ENCODE results near the gene ZNF592. TPM values are rescaled to one million over a fixed set of nuclear protein-coding genes. Genes with fewer than 3 reads are reported as not detected.

ZNF592 gene
- total and polyA plus RNA-seq, 9 of the 15 experiments (the other 6 are each of a cell fraction or from before 2014, with no cell fraction given), result 0.88 to 23.8 (median 7.4) TPM

DNA sequence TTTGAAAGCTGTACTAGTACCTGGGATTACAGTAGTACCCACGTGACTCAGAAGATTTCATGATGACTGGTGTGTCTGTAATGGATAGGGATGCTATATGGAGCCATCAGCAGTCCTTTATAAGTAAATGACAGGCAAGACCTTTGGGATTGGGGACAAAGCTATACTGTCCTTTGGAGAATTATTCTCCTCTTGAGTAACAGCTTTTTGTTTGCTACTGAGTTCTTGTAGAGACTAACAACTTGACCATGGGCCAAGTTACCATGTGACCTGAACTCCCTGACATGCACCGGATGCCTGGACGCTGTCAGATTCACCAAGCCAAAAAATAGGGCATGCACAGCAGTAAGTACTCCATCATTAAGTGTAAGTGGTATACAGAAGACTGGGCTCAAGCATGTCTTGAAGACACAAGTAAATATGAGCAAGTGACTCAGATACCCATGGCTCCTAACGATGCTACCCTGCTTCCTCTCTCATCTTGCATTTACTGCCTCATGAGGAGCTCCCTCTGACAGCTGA lies 45.4 kb upstream of the ZNF592 start:
- H3K4me1 ChIP-seq (replicated peaks in 1 of 2; ENCODE audit: control insufficient read depth in 2 of 2, insufficient read depth in 2 of 2, low read length in 2 of 2), result no peaks in the 10 kb centered on the region
- no peaks in the 10 kb centered on the region for H3K9me3 ChIP-seq (replicated peaks; ENCODE audit: control insufficient read depth, insufficient read depth, low read depth, low read length)
- ChIA-PET POLR2A (interaction anchor here (0.6 to 6.9 kb wide), 4 partner anchors 9 to 71 kb away, joined by 3 to 47 read pairs (median 6); partner anchors contain the start of gene SEC11A), CTCF (ENCODE audit: low intra/inter-chr PET ratio) (no interaction called here)
- BruUV-seq (replicated peaks), result no TSS peak
- TF ChIP-seq U2AF2 (optimal IDR thresholded peaks at IDR 0.05; ENCODE audit: low read depth, low read length), result no peak
- TF ChIP-seq, protein P1, sequence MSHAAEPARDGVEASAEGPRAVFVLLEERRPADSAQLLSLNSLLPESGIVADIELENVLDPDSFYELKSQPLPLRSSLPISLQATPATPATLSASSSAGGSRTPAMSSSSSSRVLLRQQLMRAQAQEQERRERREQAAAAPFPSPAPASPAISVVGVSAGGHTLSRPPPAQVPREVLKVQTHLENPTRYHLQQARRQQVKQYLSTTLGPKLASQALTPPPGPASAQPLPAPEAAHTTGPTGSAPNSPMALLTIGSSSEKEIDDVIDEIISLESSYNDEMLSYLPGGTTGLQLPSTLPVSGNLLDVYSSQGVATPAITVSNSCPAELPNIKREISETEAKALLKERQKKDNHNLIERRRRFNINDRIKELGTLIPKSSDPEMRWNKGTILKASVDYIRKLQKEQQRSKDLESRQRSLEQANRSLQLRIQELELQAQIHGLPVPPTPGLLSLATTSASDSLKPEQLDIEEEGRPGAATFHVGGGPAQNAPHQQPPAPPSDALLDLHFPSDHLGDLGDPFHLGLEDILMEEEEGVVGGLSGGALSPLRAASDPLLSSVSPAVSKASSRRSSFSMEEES (CRISPR knock-in tag; IDR thresholded peaks at IDR 0.05), result peak; percentile 8; the same call in 1 of the 2 replicates
- ATAC-seq, result peak; percentile 14
- DNase-seq (ENCODE audit: extremely low read depth in 1 of 4, low spot score in 3 of 4), result no peak
- H3K4me2 ChIP-seq (ENCODE audit: insufficient read depth, low read length), result no peak overlapping the region
- no peaks in the 10 kb centered on the region for H3K9me1 ChIP-seq (ENCODE audit: control insufficient read depth, insufficient read depth, low read length)
- H3K36me3 ChIP-seq (ENCODE audit: control insufficient read depth, insufficient read depth, low read length), result peaks cover 31% of the 10 kb centered on the region; the same call in 2 of the 3 replicates
- H3K27me3 ChIP-seq (ENCODE audit: control insufficient read depth in 2 of 2, insufficient read depth in 2 of 2, low read length in 2 of 2), result no peaks in the 10 kb centered on the region
- H3K9ac ChIP-seq (ENCODE audit: insufficient read depth in 1 of 2, low read depth in 2 of 2, low read length in 2 of 2), result no peak overlapping the region
- peaks cover 23% of the 10 kb centered on the region for H4K20me1 ChIP-seq (replicated peaks; ENCODE audit: control insufficient read depth, insufficient read depth, low read length)
- peak; percentile 19 for FAIRE-seq
- no peak overlapping the region for H3K4me3 ChIP-seq
- H3K79me2 ChIP-seq (ENCODE audit: control insufficient read depth, insufficient read depth, low read length), result peaks cover 93% of the 10 kb centered on the region
- WGBS (ENCODE audit: insufficient coverage, low coverage, missing lambda C conversion rate), result 52% methylated on average over 4 of the region's 4 CpGs
- intact Hi-C loops (cut with micrococcal nuclease), result no loop called here
- H2AFZ ChIP-seq (ENCODE audit: low read depth, low read length), result no peak overlapping the region
- in situ Hi-C loops (cut with MboI), result no loop called here
- no peak overlapping the region for H3K27ac ChIP-seq (ENCODE audit: extremely low read depth, low read depth, low read length)

DNA sequence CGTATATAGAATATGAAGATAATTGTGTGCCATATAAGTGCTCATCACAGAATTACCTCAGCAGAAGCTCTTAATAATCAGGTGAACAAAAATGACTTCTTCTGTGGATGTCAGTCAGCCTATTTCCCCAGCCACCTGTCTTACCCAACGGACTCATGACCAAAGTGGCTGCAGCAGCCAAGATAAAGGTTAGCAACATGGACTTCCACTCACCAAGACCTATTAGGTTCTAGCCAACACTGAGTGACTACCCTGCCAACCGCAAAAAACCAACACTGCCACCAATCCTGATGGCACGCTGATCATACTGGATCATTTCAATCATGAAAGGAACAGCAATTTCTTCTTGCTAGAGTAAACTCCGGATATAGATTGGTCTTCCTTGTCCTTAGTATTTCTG lies 44.6 kb upstream of the ZNF592 start:
- in situ Hi-C loops (cut with MboI) (no loop called here), intact Hi-C loops (cut with micrococcal nuclease) (no loop called here)
- Histone ChIP-seq H3K4me3 (no peak overlapping the region), H3K9me1 (ENCODE audit: control insufficient read depth, insufficient read depth, low read length) (no peaks in the 10 kb centered on the region), H3K27ac (ENCODE audit: extremely low read depth, low read depth, low read length) (no peak overlapping the region), H4K20me1 (replicated peaks; ENCODE audit: control insufficient read depth, insufficient read depth, low read length) (peaks cover 23% of the 10 kb centered on the region), H3K9me3 (replicated peaks; ENCODE audit: control insufficient read depth, insufficient read depth, low read depth, low read length) (no peaks in the 10 kb centered on the region), H3K36me3 (ENCODE audit: control insufficient read depth, insufficient read depth, low read length) (peaks cover 38% of the 10 kb centered on the region; the same call in 2 of the 3 replicates), H3K9ac (ENCODE audit: insufficient read depth in 1 of 2, low read depth in 2 of 2, low read length in 2 of 2) (no peak overlapping the region), H3K79me2 (ENCODE audit: control insufficient read depth, insufficient read depth, low read length) (peaks cover 93% of the 10 kb centered on the region), H3K4me2 (ENCODE audit: insufficient read depth, low read length) (no peak overlapping the region), H3K27me3 (ENCODE audit: control insufficient read depth in 2 of 2, insufficient read depth in 2 of 2, low read length in 2 of 2) (no peaks in the 10 kb centered on the region), H2AFZ (ENCODE audit: low read depth, low read length) (no peak overlapping the region), H3K4me1 (replicated peaks in 1 of 2; ENCODE audit: control insufficient read depth in 2 of 2, insufficient read depth in 2 of 2, low read length in 2 of 2) (no peaks in the 10 kb centered on the region)
- CTCF ChIA-PET (ENCODE audit: low intra/inter-chr PET ratio), result no interaction called here
- no TSS peak for BruUV-seq (replicated peaks)
- 66% methylated on average over 5 of the region's 5 CpGs for WGBS (ENCODE audit: insufficient coverage, low coverage, missing lambda C conversion rate)
- POLR2A ChIA-PET, result interaction anchor here (0.8 to 6.9 kb wide), 6 partner anchors 8 to 43 kb away, joined by 3 to 47 read pairs (median 6); partner anchors contain the start of gene SEC11A
- peak; percentile 16; the same call in 1 of the 3 replicates for ATAC-seq
- FAIRE-seq, result no peak
- no peak for DNase-seq (ENCODE audit: extremely low read depth in 1 of 4, low spot score in 3 of 4)
- no peak for TF ChIP-seq SIN3A (IDR thresholded peaks at IDR 0.05; ENCODE audit: borderline replicate concordance in 2 of 2, control insufficient read depth in 1 of 2, low read depth in 2 of 2, low read length in 2 of 2)
- TF ChIP-seq ZNF696 (CRISPR knock-in tag; conservative IDR thresholded peaks at IDR 0.05), result no peak
- TF ChIP-seq FIP1L1 (IDR thresholded peaks at IDR 0.05; ENCODE audit: low read depth, low read length, poor library complexity, severe bottlenecking), result no peak
- no peak for TF ChIP-seq MCM2 (IDR thresholded peaks at IDR 0.05; ENCODE audit: low read depth)
- TF ChIP-seq, protein P2, sequence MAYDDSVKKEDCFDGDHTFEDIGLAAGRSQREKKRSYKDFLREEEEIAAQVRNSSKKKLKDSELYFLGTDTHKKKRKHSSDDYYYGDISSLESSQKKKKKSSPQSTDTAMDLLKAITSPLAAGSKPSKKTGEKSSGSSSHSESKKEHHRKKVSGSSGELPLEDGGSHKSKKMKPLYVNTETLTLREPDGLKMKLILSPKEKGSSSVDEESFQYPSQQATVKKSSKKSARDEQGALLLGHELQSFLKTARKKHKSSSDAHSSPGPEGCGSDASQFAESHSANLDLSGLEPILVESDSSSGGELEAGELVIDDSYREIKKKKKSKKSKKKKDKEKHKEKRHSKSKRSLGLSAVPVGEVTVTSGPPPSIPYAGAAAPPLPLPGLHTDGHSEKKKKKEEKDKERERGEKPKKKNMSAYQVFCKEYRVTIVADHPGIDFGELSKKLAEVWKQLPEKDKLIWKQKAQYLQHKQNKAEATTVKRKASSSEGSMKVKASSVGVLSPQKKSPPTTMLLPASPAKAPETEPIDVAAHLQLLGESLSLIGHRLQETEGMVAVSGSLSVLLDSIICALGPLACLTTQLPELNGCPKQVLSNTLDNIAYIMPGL (CRISPR knock-in tag; IDR thresholded peaks at IDR 0.05), result no peak
- TF ChIP-seq, protein P3, sequence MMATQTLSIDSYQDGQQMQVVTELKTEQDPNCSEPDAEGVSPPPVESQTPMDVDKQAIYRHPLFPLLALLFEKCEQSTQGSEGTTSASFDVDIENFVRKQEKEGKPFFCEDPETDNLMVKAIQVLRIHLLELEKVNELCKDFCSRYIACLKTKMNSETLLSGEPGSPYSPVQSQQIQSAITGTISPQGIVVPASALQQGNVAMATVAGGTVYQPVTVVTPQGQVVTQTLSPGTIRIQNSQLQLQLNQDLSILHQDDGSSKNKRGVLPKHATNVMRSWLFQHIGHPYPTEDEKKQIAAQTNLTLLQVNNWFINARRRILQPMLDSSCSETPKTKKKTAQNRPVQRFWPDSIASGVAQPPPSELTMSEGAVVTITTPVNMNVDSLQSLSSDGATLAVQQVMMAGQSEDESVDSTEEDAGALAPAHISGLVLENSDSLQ (IDR thresholded peaks at IDR 0.05), result no peak
- TF ChIP-seq CCNT2 (IDR thresholded peaks at IDR 0.05; ENCODE audit: borderline replicate concordance, extremely low read depth, insufficient read length, low read depth, low read length), result no peak
- no peak for TF ChIP-seq TCF7 (IDR thresholded peaks at IDR 0.05; ENCODE audit: borderline replicate concordance)

Data from K562 (cell line).